ENCODE measurements around the gene NFIB. TPM values are rescaled to one million over a fixed set of nuclear protein-coding genes. Genes with fewer than 3 reads are reported as not detected.
A peak's percentile ranks its signal among the peaks of the same experiment; 100 is the strongest.

The NFIB gene
- 99.4 TPM for total RNA-seq
- long read RNA-seq, full-length matches to known transcripts = 30 of 68 reads
- long read RNA-seq, partial matches to known transcripts = 14 of 68 reads
- long read RNA-seq, other reads (novel, unspliced or antisense) = 24 of 68 reads

GRCh38 chr9:14313951-14314423 is at the start of gene NFIB:
Gene NFIB (minus strand): TSS chr9:14314141. CDS start chr9:14313511, 630 bp downstream.
- intact Hi-C loops (cut with DNase I) = no loop called here
- ATAC-seq = peak; percentile 23
- Histone ChIP-seq H3K4me1 (peaks cover 24% of the 10 kb centered on the region), H3K9me3 (no peaks in the 10 kb centered on the region), H3K27ac (peak within 1 kb of the TSS; percentile 95), H3K27me3 (no peaks in the 10 kb centered on the region), H3K4me3 (peak within 1 kb of the TSS; percentile 73), H3K36me3 (no peaks in the 10 kb centered on the region)
- DNase-seq = peak; percentile 76
- TF ChIP-seq CTCF (IDR thresholded peaks at IDR 0.05) = no peak

GRCh38 chr9:14362175-14362574 is 48.2 kb upstream of the NFIB start:
- no peaks in the 10 kb centered on the region for H3K36me3 ChIP-seq
- ATAC-seq (no peak), DNase-seq (no peak)
- intact Hi-C loops (cut with DNase I) = no loop called here
- H3K4me1 ChIP-seq = peaks cover 7% of the 10 kb centered on the region
- no peaks in the 10 kb centered on the region for H3K27me3 ChIP-seq
- H3K4me3 ChIP-seq = no peak overlapping the region
- no peaks in the 10 kb centered on the region for H3K9me3 ChIP-seq
- no peak for TF ChIP-seq CTCF (IDR thresholded peaks at IDR 0.05)
- H3K27ac ChIP-seq = no peak overlapping the region

GRCh38 chr9:14361074-14361473 is 47.1 kb upstream of the NFIB start:
- intact Hi-C loops (cut with DNase I) = no loop called here
- H3K9me3 ChIP-seq = no peaks in the 10 kb centered on the region
- H3K4me1 ChIP-seq = peaks cover 7% of the 10 kb centered on the region
- ATAC-seq (no peak), DNase-seq (no peak)
- no peaks in the 10 kb centered on the region for H3K27me3 ChIP-seq
- H3K36me3 ChIP-seq = no peaks in the 10 kb centered on the region
- no peak overlapping the region for H3K4me3 ChIP-seq
- no peak overlapping the region for H3K27ac ChIP-seq
- no peak for TF ChIP-seq CTCF (IDR thresholded peaks at IDR 0.05)

- intact Hi-C loops (cut with DNase I) = no loop called here
- no peak for TF ChIP-seq CTCF (IDR thresholded peaks at IDR 0.05)
- ATAC-seq (no peak), DNase-seq (no peak)
- H3K36me3 ChIP-seq = no peaks in the 10 kb centered on the region
- peaks cover 9% of the 10 kb centered on the region for H3K4me1 ChIP-seq
- no peaks in the 10 kb centered on the region for H3K27me3 ChIP-seq
- no peak overlapping the region for H3K4me3 ChIP-seq
- H3K9me3 ChIP-seq = no peaks in the 10 kb centered on the region
- H3K27ac ChIP-seq = no peak overlapping the region
Observed at GRCh38 chr9:14358523-14358922, 44.6 kb upstream of the NFIB start.

GRCh38 chr9:14356351-14357265 is 42.7 kb upstream of the NFIB start:
- H3K9me3 ChIP-seq = no peaks in the 10 kb centered on the region
- H3K4me3 ChIP-seq = no peak overlapping the region
- H3K36me3 ChIP-seq = no peaks in the 10 kb centered on the region
- peaks cover 17% of the 10 kb centered on the region for H3K4me1 ChIP-seq
- intact Hi-C loops (cut with DNase I) = no loop called here
- no peak overlapping the region for H3K27ac ChIP-seq
- ATAC-seq (no peak), DNase-seq (no peak)
- TF ChIP-seq CTCF (IDR thresholded peaks at IDR 0.05) = no peak
- no peaks in the 10 kb centered on the region for H3K27me3 ChIP-seq
